ENCODE measurements around the gene MRPL57. TPM values are rescaled to one million over a fixed set of nuclear protein-coding genes. Genes with fewer than 3 reads are reported as not detected.
A peak's percentile ranks its signal among the peaks of the same experiment; 100 is the strongest.
"Not testable (repeated sequence)": the region's sequence is repeated elsewhere in the genome, so short reads cannot be mapped to it uniquely, and the experiment has no call there.

Gene MRPL57
- total RNA-seq, 1 donor from 2014 or later, result 11.4 TPM

GRCh38 chr13:21148557-21149258, 27.8 kb upstream of the MRPL57 start:
- peaks cover 8% of the 10 kb centered on the region for H3K36me3 Mint-ChIP-seq (ENCODE audit: low read depth)
- H3K27me3 Mint-ChIP-seq (ENCODE audit: low read depth), result no peaks in the 10 kb centered on the region
- peak overlapping the region; percentile 67 for H3K27ac Mint-ChIP-seq (ENCODE audit: unreplicated experiment)
- TF ChIP-seq, protein P1, sequence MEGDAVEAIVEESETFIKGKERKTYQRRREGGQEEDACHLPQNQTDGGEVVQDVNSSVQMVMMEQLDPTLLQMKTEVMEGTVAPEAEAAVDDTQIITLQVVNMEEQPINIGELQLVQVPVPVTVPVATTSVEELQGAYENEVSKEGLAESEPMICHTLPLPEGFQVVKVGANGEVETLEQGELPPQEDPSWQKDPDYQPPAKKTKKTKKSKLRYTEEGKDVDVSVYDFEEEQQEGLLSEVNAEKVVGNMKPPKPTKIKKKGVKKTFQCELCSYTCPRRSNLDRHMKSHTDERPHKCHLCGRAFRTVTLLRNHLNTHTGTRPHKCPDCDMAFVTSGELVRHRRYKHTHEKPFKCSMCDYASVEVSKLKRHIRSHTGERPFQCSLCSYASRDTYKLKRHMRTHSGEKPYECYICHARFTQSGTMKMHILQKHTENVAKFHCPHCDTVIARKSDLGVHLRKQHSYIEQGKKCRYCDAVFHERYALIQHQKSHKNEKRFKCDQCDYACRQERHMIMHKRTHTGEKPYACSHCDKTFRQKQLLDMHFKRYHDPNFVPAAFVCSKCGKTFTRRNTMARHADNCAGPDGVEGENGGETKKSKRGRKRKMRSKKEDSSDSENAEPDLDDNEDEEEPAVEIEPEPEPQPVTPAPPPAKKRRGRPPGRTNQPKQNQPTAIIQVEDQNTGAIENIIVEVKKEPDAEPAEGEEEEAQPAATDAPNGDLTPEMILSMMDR (IDR thresholded peaks at IDR 0.05), result no peak
- DNase-seq (ENCODE audit: low spot score), result no peak
- H3K4me1 Mint-ChIP-seq (ENCODE audit: low read depth), result peaks cover 24% of the 10 kb centered on the region
- no peak overlapping the region for H3K4me3 Mint-ChIP-seq (ENCODE audit: unreplicated experiment)
- H3K9me3 Mint-ChIP-seq (ENCODE audit: low read depth), result no peaks in the 10 kb centered on the region

DNA sequence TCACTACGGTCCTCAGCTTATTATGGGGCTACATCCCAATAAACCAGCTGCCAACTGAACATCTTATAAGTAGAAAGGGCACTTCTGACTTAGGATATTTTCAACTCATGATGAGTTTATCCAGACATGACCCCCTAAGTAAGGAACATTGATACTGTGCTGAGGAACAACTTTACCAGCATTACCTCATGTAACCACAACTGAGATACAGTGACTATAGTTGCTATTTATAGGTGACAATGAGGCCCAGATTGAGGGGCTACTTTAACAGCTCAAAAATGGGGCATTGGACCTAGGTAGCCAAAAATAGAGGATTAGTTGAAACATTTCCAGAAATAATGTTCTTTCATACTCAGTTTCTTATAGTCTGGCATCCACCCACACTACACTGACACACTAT, 26.9 kb upstream of the MRPL57 start:
- no peak overlapping the region for H3K4me3 Mint-ChIP-seq (ENCODE audit: unreplicated experiment)
- H3K27ac Mint-ChIP-seq (ENCODE audit: unreplicated experiment), result peak overlapping the region; percentile 67
- peaks cover 20% of the 10 kb centered on the region for H3K4me1 Mint-ChIP-seq (ENCODE audit: low read depth)

DNA sequence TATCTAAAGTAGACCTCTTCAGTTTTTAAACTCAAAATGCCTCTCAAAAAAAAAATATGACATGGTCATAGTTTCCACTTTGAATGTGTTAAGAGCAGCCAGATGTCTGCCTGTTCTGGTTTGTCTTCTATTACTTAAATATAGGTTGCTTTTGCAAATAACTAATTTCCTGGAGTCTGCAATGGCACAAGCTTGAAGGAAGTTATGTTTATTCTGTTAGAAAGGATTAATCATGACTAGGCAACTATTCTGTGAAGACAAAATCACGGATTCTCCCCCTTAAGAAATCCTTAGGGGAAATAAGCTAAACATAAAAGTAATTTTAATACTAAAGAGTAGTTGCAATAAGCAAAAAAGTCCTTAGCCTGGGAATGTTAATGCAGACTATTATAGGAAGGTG, 26.4 kb upstream of the MRPL57 start:
- Mint-ChIP-seq H3K27ac (ENCODE audit: unreplicated experiment) (peak overlapping the region; percentile 67), H3K27me3 (ENCODE audit: low read depth) (no peaks in the 10 kb centered on the region), H3K4me1 (ENCODE audit: low read depth) (peaks cover 18% of the 10 kb centered on the region), H3K4me3 (ENCODE audit: unreplicated experiment) (no peak overlapping the region), H3K9me3 (ENCODE audit: low read depth) (no peaks in the 10 kb centered on the region), H3K36me3 (ENCODE audit: low read depth) (peaks cover 8% of the 10 kb centered on the region)
- TF ChIP-seq, protein P1 (IDR thresholded peaks at IDR 0.05), result no peak
- DNase-seq (ENCODE audit: low spot score), result no peak

More for the DNA sequence above, 26.9 kb upstream of the MRPL57 start:
- H3K36me3 Mint-ChIP-seq (ENCODE audit: low read depth), result peaks cover 8% of the 10 kb centered on the region
- no peaks in the 10 kb centered on the region for H3K9me3 Mint-ChIP-seq (ENCODE audit: low read depth)
- H3K27me3 Mint-ChIP-seq (ENCODE audit: low read depth), result no peaks in the 10 kb centered on the region
- TF ChIP-seq, protein P1 (IDR thresholded peaks at IDR 0.05), result no peak
- no peak for DNase-seq (ENCODE audit: low spot score)

- Mint-ChIP-seq H3K36me3 (ENCODE audit: low read depth) (peaks cover 6% of the 10 kb centered on the region), H3K4me3 (ENCODE audit: unreplicated experiment) (no peak overlapping the region), H3K27ac (ENCODE audit: unreplicated experiment) (no peak overlapping the region), H3K4me1 (ENCODE audit: low read depth) (peaks cover 18% of the 10 kb centered on the region), H3K27me3 (ENCODE audit: low read depth) (no peaks in the 10 kb centered on the region), H3K9me3 (ENCODE audit: low read depth) (no peaks in the 10 kb centered on the region)
- no peak for DNase-seq (ENCODE audit: low spot score)
- TF ChIP-seq, protein P1 (IDR thresholded peaks at IDR 0.05), result no peak
Measured at GRCh38 chr13:21152251-21152899, 24.1 kb upstream of the MRPL57 start.

DNA sequence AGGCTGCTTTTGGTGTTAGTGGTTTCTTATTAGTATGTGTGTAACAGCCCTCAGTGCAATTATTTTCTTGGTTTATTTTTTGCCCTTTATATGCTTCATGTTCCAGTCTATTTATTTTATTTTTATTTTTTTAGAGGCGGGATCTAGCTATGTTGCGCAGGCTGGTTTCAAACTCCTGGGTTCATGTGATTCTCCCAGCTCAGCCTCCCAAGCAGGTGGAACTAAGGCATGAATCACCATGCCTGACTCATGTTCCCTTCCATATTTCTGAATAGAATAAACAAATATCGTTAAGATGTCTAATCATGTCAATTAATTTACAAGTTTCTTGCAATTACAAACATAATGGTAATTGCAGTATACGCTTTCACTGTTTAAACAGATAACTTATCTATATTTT, 11.8 kb upstream of the MRPL57 start:
- Mint-ChIP-seq H3K36me3 (ENCODE audit: low read depth) (no peaks in the 10 kb centered on the region), H3K27ac (ENCODE audit: unreplicated experiment) (no peak overlapping the region), H3K27me3 (ENCODE audit: low read depth) (no peaks in the 10 kb centered on the region), H3K4me3 (ENCODE audit: unreplicated experiment) (no peak overlapping the region), H3K9me3 (ENCODE audit: low read depth) (no peaks in the 10 kb centered on the region), H3K4me1 (ENCODE audit: low read depth) (no peaks in the 10 kb centered on the region)
- TF ChIP-seq, protein P1 (IDR thresholded peaks at IDR 0.05), result no peak
- DNase-seq (ENCODE audit: low spot score), result no peak

- not testable (repeated sequence) for H3K27ac Mint-ChIP-seq (ENCODE audit: unreplicated experiment); H3K27me3 Mint-ChIP-seq (ENCODE audit: low read depth); H3K4me3 Mint-ChIP-seq (ENCODE audit: unreplicated experiment); H3K9me3 Mint-ChIP-seq (ENCODE audit: low read depth); H3K36me3 Mint-ChIP-seq (ENCODE audit: low read depth); H3K4me1 Mint-ChIP-seq (ENCODE audit: low read depth); DNase-seq (ENCODE audit: low spot score)
Measured at GRCh38 chr13:21165606-21166005, 10.9 kb upstream of the MRPL57 start.

Measured in chondrocyte (in vitro differentiated cells).